ENCODE data around the gene SNX24.
A peak's percentile ranks its signal among the peaks of the same experiment; 100 is the strongest.
"Not testable (repeated sequence)": the region's sequence is repeated elsewhere in the genome, so short reads cannot be mapped to it uniquely, and the experiment has no call there.

SNX24 gene

DNA sequence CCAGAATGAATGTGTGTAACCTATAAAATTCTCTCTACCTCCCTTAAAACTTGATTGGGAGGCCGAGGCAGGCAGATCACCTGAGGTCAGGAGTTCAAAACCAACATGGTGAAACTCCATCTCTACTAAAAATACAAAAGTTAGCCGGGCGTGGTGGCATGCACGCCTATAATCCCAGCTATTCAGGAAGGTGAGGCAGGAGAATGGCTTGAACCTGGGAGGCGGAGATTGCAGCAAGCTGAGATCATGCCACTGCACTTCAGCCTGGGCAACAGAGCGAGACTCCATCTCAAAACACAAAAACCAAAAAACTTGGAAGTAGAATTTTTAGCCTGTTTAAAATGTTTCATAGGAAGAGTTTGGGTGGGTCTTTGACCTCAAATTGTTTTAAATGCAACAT lies 122.6 kb downstream of the SNX24 start:
- DNase-seq = not testable (repeated sequence)

DNA sequence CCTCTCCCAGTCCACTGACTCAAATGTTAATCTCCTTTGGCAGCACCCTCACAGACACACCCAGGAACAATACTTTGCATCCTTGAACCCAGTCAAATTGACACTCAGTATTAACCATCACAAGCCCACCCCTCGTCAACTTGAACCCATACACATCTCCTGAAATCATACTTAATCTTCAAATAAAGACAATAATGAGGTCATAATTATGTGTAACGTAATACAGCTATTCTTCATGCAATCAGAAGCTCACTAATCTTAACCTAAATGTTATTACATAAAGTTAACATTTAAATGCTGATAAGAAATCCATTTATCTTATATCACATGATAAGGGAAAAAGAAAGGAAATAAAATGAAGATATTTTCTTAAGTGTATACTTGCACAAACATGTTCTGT lies 125.9 kb downstream of the SNX24 start:
- no peak for DNase-seq

DNA sequence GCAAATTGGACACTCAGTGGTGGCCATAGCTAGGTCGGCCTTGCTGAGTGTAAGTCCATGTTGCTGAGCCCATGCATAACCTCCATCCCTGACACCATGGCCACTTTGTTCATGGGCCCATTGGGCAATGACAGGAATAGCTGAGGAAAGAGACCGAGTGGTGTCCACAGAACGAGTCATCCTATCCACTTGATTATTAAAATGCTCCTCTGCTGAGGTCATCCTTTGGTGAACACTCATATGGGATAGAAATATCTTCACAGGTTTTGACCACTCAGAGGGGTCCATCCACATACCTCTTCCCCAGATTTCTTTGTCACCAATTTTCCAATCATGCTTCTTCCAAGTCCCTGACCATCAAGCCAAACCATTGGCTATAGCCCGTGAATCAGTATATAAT lies 127.5 kb downstream of the SNX24 start:
- no peak for DNase-seq

DNA sequence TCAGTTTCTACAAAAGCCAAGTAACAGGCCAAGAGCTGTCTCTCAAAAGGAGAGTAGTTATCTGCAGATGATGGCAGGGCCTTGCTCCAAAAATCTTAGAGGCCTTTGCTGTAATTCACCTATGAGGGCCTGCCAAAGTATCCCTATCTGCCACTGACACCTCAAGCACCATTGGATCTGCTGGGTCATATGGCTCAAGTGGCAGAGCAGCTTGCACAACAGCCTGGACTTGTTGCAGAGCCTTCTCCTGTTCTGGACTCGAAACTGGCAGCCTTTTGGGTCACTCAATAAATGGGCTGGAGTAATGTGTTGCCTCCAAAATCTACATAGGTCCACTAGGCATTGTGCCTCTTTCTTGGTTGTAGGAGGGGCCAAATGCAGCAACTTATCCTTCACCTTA lies 128.3 kb downstream of the SNX24 start:
- DNase-seq = not testable (repeated sequence)

DNA sequence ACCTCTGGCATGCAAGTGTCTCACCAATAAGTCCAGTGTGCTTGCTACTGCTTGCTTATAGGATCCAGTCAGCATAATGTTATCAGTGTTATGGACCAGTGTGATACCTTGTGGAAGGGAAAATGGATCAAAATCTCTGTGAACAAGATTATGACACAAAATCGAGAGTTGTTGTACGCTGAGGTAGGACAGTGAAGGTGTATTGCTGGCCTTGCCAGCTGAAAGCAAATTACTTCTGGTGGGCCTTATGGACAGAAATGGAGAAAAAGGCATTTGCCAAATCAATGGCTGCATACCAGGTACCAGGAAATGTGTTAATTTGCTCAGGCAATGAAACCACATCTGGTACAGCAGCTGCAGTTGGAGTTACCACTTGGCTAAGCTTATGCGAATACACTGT lies 128.8 kb downstream of the SNX24 start:
- DNase-seq = not testable (repeated sequence)

DNA sequence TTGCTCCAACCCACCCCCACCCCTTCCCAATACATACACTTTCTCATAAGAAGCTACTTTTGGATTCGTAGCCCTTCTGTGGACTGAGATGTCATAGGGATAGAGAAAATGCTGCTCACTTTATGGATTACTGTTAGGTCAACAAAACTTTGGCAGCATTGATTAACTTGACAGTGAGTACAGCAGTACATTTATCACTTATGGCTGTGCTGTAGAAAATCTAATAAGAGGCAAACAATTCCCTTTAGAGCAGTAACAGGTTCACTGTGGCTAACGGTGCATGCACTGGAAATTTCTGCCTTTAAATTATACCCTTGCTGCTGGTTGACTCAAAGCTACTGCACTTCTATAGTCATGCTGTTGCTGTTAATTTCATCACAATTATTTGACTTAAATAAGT lies 131.9 kb downstream of the SNX24 start:
- no peak for DNase-seq

DNA sequence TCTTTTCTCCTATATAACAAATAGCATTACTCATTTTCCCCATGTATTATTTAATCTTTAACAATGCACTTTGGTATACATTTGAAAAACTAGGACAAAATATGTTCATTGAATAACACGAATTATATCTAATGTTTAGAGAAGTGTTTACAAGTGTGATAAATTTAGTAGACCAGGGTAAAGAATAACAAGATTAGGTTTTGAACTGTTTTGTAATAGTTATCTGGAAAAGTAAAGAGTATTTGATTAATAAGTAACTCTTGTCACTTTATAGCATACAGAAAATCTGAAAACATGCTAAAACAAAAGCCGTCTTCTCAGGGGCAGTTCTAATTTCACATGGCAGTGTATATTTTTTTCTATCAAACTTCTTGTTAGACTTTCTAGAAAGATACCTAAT lies 132.7 kb downstream of the SNX24 start:
- no peak for DNase-seq

DNA sequence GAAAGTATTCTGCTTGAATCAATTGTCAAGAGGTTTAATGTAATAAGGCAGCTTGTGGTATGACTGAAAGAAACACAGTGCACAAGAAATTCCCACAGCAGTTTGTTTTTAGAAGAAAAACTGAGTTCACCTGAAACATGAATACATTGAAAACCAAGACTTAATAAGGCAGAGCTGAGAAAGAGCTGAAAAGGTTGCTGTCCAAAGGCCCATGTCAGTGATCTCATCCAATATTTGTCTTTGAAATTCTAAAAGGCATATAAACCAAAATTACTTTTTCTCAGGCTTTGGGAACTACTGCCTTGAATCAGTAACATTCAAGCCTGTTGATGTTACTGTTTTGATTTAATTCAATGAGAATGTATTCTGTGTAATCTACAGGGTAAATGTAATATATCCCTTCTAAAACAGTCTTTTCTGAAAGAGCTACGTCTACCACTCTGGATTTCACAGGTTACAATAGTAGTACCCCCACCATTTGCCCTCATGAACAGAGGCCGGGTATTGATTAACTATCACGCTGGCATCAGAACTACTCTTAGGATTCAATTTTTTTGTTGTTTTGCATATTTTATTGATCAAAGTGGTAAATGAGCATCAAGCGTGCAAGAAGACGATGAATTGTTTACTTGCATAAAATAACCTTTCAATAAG lies 133.4 kb downstream of the SNX24 start:
- DNase-seq = no peak

DNA sequence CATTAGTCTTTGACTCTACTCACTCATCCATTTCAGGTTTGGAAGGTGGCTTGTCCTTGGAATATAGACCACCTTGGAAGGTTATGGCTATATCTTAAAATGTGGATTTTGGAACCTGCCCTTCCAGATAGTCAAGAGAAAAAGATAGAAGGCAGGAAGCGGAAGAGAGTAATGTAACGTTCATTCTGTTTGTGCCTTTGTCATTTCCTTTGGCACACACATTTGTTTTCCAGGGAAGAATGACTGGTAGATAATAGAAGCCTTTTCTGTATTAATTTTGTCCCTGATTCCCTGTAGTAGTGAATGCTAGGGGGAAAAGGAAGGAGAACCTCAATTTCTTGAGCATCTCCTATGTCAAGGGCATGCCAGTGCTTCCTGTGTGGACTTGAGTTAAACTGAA lies 136.4 kb downstream of the SNX24 start:
- no peak for DNase-seq

DNA sequence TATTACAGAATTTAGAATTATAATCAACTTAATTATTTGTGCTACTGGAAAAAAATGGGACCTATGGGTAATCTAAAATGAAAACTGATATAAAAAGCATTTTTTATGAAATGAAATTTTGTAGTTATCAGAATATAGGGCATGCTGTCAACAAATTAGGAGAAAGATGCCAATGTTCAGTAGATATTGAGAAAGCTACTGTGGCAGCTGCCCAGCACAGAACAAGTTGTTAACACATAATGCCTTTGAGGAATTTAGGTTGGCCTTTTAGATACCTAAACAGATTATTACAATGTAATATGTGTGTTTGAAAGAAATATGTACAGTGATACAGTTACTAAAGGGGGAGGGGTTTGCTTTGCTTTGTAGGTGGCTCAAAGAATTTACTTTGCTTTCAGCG lies 137.0 kb downstream of the SNX24 start:
- DNase-seq = no peak

DNA sequence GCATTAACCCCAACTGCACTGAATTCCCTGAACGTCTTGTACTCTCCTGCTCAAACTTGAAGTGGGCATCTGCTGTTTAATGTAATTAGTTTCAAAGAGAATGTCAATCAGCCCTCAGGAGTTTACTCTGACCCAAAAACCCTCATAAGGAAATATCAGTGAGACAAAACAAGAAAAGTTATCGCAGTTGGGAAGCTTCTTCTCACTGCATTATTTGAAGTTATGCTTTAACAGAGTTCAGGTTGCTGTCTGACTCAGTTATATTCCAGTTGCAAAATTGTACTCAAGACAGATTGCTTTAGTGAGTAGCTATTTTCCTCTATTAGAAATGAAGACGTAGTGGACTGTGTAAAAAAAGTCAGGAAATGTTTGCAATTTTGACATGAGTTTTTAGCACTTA lies 139.0 kb downstream of the SNX24 start:
- no peak for DNase-seq

DNA sequence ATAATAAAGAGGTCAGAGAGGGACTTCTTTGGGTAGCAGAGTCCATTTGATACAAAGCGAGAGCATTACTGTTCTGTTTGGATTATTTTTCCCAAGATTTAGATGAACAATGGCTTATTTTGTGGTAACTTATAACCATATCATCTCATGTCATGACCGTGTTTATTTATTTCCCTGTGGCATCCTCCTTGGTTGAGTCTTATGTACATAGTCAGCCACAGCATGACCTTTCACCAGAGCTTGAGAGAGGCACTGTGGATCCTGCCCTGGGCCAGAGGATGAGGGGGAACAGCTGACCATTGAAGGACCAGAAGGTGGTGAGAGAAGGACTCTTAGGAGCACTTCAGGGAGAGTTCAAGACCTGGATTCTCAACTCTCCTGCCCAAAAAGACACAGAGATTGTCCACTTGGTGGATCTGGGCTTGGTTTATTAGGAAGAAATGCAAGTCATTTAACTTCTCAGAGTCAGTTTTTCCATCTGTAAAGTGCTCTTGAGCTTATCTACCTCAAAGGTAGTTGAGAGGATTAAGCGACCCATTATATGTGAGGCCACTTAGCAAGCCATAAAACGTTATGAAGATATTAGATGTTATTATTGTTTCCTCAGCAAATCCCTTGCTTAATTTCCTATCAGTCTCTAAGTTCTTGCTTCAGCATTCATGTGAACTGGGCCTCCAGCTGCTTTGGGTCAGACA lies 139.7 kb downstream of the SNX24 start:
- DNase-seq = no peak

DNA sequence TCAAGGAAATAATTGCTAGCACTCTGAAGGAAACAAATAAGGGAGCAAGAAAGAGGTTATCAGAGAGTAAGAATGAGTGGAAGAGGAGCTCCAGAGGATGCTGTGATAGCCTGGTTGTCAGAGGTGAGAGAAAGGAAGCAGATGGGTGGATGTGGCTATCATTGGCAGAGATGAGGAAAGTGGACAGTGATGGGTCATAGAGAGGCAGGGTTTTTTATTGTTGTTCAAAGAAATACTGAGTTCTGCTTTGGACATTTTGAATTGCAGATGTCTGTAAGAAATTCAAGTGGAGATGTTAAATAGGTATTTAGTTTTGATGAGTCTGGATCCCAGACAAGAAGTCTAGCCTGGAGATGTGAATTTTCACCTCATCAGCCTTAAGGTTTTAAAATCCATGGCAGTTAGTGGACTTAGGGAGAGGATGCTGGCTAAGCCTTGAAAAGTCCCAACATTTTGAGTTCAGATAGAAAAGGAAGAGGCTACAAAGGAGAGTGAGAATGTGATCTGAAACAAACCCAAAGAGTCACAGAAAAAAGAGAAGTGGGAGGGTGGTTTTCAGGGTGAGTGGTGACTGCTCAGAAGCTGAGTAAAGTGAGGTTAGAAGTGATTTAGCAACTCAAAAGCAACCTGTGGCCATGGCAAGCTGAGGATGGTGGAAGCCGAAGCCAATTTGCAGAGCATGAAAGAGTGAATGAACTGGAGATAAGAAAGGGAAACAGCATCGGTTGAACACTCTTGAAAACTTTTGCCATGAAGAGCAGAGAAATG lies 140.7 kb downstream of the SNX24 start:
- no peak for DNase-seq

DNA sequence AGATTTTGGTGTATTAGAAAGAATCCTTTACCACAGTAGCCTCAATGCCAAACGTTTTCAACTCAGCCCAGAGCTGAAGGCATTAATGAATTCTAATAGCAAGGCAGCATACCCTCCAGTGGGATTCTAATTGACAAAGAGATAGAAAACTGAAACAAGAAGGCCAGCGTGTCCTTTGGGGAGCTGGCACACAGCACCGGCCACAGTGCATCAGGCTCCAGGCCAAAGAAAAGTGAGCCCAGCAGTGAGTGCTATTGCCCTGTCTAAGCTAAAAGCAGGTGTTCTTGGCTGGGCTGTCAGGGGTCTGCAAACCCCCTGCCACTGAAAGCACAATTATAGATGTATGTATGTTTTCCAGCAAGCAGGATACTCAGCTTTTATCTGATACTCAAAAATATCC lies 150.7 kb downstream of the SNX24 start:
- DNase-seq = no peak

DNA sequence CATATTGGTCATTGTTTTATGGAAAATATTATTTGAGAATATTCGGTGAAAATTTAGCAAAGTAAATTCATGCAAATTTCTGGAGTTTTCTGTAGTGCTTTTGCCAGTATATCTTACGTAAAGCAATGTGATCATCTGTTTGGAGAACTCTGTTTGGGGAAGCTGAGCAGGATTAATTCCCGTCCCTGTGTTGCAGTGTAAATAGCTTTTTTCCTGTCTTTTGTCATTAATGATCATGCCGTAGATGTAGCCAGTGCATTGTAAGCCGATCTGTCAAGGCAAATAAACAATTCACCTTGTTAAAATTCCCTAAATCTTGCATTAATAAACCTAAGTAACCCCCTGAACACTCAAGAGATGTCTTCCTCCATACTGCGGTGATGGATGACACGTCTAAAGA lies 151.9 kb downstream of the SNX24 start:
- no peak for DNase-seq

DNA sequence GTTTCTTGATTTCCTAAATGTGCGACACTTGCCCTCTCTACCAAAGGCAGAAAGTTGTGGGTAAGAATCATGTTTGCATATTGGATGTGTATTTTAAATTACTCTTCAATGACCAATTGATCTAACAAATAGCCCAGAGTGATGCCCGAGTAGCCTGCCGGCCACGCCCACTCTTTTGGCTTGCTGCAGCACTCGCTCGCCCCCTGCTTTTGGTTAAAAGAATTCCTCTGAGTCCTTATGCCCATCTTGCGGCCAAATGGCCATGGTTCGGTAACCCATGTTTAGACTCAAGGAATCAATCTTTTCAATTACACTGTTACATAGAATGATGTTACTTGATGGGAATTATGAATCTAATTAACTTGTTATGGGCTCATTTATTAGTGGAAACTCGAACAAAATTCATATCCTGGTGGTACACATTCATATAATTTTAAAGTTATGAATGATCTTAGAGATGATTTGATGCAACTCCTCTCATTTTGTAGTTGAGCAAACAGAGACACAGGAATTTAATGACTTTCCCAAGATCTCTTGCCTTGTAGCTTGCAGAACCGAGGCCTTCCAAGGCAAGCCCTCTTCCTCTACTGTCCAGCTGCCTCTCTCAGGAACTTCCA lies 154.6 kb downstream of the SNX24 start:
- DNase-seq = no peak

DNA sequence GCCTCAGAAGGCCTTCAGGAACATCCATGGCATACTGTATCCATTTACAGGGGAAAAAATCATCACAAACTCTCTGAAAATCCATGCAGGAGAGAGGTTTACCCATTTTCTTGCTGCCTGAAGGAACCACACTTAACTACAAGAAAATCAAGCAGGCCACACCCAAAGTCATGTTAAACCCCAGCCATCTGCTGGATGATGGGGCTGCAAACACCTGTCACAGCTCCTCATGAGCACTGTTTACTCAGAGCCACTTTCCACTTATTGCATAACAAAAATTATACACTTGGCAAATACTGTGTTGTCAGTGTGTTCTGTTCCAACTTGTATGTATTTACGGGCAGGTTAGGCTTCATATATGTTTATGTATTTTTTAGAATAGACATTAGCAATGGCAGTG lies 155.3 kb downstream of the SNX24 start:
- DNase-seq = peak; percentile 62

DNA sequence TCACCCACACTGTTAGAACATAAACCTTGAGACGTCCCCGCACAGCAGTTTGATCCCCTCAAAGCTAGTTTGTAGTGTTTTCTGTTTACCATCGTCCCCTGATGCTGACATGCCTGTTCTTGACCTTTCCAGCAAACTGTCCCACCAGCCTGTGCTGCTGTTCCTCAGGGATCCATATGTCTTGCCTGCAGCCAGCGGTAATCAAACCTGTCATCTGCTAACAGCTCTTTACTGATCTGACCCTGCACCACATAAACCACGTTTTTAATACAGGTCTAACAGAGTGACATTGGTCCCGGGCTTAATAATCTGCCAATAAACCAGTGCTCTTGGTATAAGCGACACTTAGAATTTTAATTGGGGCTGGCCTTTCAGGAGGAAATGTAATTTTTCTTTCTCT lies 156.4 kb downstream of the SNX24 start:
- no peak for DNase-seq

DNA sequence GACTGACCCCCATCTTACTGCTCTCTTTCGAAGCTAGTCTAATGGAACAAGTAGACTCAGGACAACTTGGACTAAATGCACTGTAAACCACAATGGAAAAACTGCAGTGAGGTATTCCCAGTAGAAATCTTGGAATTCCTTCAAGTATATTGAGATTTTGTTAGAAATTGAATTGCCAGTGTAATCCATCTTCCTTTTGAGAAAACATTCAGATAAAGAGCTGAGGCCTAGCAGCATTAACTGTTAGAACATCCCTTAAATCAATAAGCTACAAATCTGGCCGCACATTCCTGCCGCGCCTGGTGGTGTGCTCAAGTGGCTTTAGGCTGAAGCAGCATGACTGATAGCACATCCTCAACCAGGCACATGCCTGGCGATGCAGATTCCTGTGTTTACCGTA lies 161.8 kb downstream of the SNX24 start:
- no peak for DNase-seq

DNA sequence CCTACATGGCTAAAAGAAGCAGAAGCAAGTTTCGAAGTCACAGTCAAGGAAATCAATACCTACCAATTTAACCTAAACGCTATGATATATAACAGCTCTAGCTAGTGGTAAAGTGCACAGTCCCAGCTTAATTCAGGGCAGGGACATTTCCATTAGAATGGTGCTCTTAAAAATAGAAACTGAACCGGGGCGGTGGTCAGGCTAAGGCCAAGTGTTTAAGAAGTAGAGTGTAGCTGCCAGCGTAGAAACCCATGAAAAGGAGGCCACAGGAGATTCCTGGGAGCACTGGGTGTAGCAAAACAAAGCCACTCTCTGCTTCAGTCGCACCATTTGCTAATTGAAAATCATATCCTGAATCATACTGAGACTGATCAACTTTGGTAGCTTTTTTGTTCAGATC lies 162.3 kb downstream of the SNX24 start:
- no peak for DNase-seq

DNA sequence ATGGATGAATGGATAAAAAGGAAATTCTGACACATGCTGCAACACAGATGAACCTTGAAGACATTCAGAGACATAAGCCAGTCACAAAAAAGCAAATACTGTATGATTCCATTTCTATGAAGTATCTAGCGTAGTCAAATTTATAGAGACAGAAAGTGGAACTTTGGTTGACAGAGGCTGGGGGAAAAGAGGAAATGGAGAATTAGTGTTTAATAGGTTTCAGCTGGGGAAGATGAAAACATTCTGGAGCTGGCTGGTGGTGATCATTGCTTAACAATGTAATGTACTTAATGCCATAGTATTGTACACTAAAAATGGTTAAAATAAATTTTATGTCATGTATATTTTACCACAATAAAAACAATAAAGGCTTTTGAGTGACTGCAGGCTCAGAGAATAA lies 166.9 kb downstream of the SNX24 start:
- no peak for DNase-seq

DNA sequence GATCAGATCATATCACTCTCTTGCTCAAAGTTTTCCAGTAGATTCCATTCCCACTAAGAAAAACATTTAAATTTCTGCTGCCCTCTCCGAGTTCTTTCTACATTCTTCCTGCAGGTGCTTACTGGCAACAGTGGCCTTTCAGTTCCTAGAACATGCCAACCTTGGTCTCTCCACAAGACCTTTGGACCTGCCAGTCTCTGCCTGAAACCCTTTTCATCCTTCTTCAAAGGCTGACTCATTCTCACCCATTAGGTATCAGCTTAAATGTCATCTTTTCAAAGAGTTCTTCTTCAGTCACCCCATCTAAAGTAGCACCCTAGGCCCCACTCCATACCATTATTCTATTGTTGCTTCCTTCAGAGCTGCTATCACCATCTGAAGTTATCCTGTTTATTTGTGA lies 169.3 kb downstream of the SNX24 start:
- DNase-seq = no peak

DNA sequence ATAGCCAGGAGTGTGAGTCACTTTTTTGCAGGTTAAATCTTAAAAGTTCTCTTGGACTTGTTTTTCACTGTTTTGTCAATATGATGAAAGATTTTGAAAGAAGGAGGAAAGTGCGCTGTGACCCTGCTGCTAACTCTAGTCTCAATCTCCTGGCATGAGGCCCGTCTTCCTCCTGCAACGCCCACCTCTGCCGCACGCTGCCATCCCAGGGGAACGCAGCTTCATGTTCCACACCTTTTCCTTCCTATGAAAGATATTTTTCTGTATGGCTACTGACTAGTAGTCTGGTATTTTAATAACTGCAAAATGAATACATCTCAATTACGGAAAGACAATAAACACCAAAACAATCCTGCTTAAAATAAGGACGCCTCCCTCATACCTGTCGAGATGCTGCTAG lies 182.8 kb downstream of the SNX24 start:
- DNase-seq = no peak

DNA sequence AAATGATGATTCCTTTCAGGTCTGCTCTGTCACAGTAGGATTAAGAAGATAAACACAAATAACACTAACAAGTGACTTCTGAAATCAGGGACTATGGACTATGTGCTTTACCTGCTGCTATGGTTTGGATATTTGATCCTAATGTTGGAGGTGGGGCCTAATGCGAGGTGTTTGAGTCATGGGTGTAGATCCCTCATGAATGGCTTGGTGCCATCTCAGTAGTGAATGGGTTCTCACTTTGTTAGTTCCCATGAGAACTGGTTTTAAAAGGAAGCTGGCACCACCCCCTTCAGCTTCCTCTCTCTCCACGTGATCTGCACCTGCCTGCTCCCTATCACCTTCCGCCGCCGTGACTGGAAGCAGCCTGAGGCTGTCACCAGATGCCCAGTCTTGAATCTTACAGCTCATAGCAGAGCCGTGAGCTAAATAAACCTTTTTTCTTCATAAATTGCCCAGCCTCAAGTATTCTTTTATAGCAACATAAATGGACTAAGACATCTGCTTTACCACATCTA lies 187.8 kb downstream of the SNX24 start:
- DNase-seq = peak; percentile 1

Measured in NCI-H345 (cell line).